Ishikawa (cell line): ENCODE measurements around the gene S100A4.

Source experiments
- TAF1 ChIP-seq: IDR thresholded peaks from 2 replicates; pipeline ENCODE4 v1.6.1; 2012; ENCODE audit warnings: low read depth, mild to moderate bottlenecking
- YY1 ChIP-seq: IDR thresholded peaks from 2 replicates; pipeline ENCODE4 v1.6.1; 2012; ENCODE audit warnings: low read depth

DNA sequence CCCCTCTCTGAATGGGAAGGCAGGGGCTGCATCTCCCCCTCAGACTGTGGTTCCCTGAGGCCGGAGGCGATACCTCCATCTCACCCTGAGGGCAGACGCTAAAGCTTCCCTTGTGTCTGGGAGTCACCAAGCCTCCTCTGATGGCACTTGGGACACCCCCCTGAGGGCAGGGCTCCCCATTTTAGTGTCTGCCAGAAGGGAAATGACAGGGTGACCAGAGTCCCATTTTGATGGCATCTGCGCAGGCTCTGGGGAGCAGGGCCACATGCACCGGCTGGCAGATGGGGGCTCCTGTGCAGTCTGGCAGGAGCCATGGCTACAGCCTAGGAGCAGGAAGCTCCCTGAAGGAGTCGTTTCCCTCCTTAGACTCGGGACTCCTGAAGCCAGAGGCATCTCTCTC, 18.4 kb upstream of the S100A4 start:
- no peak for TF ChIP-seq YY1
- TF ChIP-seq TAF1 = no peak
